Ramos (cell line): ENCODE data around the gene PRR18.

Experiments
- in situ Hi-C: fragments of 300-500 bp; cut with MboI; formaldehyde crosslinking; loops from one replicate; pipeline ENCODE4 v1.14.3; 2022; ENCODE audit warnings: low sequenced_read_pairs; ENCODE audit not compliant: unreplicated experiment

PRR18 gene

DNA sequence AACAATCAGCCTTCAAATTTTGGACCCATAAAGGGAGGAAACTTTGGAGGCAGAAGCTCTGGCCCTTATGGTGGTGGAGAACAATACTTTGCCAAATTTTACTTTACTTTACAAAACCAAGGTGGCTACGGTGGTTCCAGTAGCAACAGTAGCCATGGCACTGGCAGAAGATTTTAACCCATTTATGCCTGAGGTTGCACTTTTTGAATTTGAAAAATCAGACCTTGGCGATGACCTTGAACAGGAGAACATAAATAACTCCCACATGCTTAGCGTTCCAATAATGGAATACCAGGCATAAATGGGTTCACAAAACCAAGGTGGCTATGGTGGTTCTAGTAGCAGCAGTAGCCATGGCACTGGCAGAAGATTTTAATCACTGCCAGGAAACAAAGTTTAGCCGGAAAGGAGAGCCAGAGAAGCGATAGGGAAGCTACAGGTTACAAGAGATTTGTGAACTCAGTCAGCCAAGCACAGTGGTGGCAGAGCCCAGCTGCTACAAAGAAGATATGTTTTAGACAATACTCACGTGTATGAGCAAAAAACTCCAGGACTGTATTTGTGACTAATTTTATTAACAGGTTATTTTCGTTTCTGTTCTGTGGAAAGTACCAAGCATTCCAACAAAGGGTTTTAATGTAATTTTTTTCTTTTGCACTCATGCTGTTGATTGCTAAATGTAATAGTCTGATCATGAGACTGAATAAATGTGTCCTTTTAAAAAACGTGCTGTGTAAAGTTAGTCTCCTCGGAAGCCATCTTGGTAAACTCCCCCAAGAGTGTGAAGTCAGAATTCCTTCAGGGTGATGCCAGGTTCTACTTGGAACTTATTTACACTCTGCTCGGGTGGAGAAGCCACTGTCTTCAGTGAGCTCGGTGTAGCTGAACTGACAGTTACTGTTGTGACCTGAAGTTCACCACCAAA is 27.4 kb upstream of the PRR18 start:
- in situ Hi-C loops: no loop called here

DNA sequence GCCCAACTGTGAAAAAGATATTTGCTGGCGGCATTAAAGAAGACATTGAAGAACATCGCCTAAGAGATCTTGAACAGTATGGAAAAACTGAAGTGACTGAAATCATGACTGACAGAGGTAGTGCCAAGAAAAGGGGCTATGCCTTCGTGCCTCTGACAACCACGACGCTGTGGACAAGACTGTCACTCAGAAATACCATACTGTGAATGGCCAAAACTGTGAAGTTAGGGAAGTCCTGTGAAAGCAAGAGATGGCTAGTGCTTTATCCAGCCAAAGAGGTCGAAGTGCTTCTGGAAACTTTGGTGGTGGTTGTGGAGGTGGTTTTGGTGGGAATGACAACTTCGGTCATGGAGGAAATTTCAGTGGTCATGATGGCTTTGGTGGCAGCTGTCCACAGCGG is 26.7 kb upstream of the PRR18 start:
- in situ Hi-C loops: no loop called here

DNA sequence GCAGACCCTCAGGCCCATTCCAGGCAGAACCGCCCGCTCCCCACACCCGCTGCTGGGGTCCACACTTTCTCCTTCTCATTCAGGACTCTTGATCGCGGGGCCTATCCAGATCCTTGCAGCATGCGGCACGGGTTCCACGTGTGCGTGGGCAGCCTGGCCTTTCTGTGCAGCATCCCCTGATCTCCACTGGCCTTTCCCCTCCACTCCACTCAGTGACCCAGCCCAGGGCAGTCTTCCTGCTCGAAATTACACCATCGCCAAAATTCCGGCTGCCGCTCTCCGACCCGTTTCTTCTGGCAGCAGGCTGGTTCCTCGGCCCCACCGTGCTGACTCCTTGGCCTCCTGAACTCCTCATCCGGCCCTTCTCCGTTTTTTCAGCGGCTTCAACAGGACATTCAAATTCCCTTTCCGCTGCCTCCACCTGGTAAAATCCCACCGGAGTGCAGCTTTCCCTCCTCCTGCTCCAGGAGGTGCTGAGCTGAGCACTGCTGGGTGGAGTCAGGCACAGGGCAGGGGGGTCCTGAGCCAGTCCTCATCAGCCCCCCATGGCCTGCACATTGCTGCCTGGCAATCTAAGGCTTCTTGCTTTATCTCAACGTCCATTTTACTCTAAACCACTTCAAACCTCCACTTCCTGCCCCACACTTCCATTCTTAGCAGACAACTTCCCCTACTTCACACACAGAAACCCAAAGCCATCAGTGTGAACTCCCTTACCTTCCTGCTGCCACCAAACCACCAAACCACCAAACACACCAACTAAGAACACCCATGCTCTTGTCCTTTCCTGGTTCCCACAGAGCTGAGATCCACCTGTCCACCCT is 25.2 kb upstream of the PRR18 start:
- in situ Hi-C loops: no loop called here

DNA sequence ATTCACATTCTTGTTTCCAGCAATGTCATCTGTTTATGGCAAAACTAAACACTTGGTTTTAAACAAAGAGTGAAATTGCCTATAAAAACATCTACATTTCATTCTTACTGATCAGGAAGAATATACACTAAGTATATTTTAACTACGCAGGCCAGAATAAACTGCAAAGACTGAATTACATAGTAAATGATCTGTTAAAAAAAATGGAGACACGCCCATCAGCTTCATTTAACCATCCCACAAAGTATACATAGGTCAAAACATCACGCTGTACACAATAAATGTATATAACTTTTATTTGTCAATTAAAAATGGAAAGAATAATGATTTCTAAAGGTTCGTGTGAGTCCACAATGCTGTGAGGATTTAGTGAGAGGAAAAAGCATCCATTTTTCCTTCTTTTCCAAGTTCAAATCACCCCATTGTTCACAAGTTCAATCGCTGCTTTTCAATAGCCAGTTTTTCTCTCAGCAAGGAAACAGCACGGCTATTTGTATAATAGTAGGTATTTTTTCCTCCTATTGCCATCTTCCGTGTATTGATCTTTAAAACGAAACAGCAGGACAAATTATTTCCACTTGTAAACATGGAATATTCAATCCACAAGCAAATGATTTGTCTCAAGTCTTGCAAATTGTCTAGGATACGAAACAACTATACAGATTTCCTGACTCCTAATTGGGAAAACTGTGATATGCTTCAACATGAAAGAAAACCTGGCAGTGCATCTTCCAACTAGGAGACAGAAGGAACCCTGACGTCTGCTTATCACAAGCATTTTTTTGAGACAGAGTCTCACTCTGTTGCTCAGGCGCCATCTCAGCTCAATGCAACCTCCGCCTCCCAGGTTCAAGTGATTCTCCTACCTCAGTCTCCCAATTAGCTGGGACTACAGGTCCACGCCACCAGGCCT is 23.6 kb upstream of the PRR18 start:
- in situ Hi-C loops: no loop called here

DNA sequence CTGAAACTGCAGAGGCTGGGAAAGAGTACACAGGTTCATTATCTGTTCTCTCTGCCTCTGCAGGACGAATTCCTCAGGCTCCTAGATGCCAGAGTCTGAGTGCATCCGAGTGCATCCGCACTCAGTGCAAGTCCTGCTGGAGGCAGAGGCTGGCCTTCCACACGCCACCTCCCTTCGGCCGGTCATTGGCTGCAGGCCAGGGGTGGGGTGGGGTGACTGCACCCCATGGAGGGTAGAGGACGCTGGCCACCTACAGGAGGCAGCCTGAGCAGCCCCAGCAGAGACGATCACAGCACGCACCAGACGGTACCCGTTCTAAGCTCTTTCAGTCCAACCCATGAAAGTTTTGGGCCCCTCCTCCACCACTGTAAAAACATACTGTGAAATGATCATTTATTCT is 22.4 kb upstream of the PRR18 start:
- in situ Hi-C loops: no loop called here

DNA sequence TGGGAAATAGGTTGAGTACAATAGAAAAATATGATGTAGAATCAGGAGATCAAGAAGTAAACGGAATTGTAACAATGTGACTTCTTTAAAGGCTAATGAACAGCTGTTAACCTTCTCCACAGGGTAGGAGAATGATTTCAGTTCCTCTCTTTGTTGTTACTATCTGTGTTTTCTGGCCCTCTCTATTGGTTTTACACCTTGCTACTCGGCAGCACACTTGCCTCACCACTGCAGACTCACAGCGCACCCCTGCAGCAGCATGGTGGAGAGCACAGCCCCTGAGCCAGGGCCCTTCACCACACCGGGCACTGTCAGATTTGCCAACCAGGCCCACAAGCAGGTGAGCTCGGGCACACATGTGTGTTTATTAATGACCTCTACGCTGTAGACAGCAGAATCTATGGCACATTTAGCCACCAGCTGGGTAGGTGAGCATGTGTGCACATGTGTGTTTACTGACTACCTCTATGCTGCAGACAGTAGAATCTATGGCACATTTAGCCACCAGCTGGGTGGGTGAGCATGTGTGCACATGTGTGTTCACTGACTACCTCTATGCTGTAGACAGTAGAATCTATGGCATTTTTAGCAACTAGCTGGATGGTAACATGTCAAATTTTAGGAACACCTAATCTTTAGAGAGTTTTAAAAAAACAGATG is 17.3 kb upstream of the PRR18 start:
- in situ Hi-C loops: no loop called here

DNA sequence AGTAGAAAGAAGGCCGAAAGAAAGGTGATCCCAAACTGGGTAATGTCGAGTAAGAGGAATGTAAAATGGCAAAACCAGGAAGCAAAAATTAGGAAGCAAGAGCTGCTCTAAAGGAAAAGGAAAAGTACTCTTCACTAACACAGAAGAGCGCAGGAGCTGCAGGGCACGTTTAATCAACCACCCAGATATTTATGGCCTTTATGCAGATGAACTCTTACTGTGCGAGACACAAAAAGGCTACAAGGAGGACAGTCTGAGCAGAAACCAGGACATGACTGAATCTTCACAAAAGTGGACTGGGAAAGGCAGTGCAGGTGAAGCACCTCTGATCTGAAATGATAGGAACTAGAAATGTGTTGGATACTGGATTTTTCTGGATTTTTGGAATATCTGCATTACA is 15.2 kb upstream of the PRR18 start:
- in situ Hi-C loops: no loop called here

DNA sequence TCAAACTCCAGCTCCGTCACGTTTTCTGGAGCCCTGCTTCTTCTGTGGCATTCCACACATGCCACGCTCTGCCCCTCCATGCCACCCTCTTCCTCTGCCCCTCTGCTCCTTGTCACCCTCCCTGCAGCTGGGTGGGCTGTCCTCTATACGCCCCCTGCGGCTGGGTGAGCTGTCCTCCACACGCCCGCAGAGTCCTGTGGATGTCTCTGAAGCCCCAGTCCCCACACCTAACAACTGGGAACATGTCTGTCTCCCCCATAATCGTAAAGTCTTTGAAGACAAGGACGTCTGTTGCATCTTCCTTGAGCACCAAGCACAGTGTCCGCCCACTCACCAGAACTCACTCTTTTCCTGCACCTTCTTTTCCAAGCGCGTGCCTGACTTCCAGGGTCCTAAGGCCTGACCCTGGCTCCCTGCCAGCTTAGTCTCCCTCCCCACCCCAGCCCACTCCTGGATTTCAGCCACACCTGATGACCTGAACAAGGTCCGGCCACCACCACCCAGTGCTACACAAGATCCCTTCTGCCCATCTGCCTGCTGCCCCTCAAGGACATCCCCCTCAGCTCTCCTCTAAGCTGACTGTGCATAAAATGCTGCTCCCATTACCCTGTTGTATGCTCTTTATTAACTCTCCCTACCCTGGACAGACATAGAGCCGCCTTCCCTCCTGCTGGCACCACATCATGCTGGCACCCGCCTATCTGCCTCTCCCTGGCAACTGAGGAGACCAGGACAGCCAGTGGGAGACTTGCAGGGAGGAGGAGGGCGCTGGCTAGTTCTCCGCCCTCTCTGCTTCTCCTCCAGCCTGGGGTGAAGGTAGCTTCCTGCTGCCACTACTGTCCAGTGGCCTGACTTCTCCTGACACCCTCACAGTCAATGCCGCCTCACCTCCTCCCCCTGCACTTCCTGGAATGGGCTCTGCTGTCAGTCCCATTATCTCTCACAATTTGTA is 10.7 kb upstream of the PRR18 start:
- in situ Hi-C loops: loop anchor here (5.0 kb wide), 1 partner anchor 78 kb away; no protein-coding TSS in a partner anchor

DNA sequence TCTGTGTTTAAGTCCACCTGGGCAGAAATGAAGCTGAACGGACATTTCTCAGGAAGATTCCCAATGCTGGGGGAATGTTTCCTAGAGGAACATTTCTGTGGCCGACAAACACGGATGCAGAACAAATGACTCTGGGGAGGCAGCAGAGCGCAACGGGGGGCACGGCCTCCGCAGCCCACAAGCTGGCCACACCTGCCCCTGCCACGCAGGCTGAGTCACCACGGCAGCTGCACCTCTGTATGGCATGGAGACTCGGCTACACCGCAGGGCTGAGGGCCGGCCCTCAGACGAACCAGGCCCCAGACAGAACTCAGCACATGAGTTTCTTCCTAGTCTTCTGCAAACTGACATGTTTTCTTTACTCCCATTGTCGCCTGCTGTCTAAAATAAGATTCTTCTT is 10.0 kb upstream of the PRR18 start:
- in situ Hi-C loops: loop anchor here (5.0 kb wide), 1 partner anchor 79 kb away; no protein-coding TSS in a partner anchor

DNA sequence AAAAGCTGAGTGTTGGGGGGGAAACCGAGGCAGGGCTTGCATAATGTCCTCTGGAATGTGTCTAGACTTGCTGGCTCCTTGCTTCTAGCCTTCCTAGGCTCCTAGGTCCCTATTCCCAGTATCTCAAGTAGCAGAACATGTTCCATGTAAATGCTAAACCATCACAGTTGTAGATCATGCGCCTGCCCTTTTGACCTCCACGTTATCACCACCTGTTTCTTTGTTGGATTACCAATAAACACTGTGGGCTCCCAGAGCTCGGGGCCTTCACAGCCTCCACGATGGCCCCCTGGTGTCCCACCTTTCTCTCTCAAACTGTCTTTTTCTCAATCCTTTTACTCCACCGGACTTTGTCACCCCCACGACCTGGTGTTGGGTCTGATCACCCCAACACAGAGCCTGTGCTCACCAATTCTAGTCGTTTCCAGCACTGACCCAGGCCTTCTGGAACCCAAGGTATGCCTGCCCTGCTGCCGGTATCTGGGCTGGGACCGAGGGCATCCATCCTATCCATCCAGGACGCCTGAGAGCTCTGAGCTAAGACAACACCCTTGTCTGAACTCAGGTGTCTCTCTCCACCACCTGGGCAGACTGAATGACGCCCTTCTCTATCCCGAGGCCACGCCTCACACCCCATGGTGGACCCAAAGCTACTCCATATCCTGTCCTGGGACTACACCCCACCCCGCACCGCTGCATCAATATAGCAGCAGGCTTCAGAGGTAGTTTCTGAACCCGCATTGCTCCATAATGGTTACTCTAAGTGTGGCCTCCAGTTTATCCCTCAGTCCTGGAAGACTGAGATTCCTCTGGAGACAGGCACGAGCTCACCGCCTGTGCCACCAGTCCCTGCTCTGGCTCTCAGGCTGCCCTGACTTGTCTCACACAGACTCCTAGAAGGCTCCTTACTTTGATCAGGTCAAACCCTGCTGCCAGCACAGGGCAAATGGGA is 9.3 kb upstream of the PRR18 start:
- in situ Hi-C loops: loop anchor here (5.0 kb wide), 1 partner anchor 80 kb away; no protein-coding TSS in a partner anchor

DNA sequence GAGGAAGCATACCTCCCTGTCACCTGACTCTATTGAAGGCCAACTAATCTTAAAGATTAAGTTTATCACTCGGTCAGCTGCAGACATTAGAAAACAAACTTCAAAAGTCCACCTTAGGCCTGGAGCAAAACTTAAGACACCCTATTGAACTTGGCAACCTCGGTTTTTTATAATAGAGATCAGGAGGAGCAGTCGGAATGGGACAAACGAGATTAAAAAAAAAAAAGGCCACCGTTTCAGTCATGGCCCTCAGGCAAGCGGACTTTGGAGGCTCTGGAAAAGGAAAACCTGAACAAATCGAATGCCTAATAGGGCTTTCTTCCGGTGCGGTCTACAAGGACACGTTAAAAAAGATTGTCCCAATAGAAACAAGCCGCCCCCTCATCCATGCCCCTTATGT is 7.2 kb upstream of the PRR18 start:
- in situ Hi-C loops: loop anchor here (5.0 kb wide), 1 partner anchor 82 kb away; no protein-coding TSS in a partner anchor

DNA sequence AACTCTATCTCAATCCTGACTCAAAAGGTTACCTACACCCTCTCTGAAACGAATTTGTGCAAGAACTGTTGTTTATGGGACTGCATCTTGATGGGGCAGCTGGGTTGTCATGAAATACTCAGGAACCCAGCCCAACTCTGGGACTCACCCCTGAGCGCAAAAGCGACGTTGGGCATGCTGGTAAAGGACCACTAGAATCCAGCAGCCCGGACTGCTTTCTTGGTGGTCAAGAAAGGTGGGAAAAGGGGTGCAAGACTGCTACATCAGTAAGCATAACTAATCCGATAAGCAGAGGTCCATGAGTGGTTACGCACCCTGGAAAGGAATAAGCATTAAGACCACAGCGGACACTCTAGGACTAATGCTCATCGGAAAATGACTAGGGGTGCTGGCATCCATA is 6.3 kb upstream of the PRR18 start:
- in situ Hi-C loops: no loop called here

DNA sequence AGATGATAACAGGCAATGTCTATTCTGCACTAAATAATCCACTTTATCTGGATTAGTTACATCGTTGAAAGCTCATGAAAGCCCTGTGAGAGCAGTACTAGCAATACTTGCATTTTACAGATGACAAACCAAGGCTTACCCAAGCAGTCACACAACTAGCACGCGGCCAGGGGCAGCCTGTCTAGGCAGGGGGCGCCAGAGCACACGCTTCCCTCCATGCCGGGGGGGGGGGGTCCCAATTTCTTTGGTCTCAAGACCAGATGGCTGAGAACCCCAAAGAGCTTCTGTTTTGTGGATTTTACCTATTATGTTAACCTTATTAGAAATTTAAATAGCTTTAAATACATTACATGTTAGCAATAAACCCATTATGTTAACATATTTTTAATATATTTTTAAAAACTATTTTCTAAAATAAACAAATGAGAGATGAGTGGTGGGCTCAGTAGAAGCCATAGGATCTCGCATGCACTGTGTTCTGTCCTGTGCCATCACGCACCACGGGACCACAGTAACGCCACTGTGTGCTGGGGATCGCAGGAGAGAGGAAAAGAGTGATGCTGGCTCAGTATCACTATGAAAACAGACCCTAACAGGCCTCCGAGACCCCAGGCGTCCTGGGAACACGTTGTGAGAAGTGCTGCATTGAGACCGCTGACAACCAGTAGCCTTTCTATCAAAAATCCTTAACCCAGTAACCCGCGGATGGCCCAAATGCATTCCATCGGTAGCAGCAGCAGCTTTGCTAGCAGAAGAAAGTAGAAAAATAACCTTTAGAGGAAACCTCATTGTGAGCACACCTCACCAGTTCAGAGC is 5.3 kb upstream of the PRR18 start:
- in situ Hi-C loops: no loop called here

DNA sequence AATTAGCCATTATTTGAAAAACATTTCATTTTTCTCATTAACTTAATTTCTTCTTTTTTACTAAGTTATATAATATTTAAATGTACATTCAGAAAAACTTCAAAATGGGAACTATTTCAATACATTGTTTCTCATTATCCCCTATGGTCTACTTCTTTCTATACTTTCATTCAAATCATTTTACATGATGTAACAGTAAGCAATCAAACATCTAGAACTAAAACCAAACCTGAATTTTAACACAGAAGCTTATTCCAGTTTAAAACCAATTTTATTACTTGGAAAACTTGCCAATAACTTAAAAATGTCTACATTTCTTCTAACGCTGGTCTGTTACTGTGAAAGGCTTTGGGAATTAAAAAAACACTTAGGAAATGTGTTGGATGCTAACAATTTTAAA is 4.6 kb upstream of the PRR18 start:
- in situ Hi-C loops: no loop called here

DNA sequence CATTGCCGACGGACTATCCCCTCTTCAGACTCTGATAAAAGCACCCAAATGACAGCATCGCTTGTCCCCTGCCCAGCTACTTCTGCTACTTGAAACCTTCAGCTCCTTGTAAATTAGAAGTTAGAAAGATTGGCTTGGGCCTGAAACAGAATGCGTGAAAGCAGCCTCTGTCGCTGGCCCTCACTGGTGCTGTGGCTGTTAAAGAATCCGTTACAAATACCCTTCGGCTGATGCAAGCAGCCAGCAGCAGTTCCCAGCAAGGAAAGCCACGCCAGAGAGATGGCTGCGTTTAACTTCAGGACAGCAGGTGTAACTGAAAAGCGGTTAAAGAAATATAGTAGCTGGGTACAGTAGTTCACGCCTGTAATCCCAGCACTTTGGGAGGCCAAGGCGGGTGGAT is 2.4 kb upstream of the PRR18 start:
- in situ Hi-C loops: no loop called here

DNA sequence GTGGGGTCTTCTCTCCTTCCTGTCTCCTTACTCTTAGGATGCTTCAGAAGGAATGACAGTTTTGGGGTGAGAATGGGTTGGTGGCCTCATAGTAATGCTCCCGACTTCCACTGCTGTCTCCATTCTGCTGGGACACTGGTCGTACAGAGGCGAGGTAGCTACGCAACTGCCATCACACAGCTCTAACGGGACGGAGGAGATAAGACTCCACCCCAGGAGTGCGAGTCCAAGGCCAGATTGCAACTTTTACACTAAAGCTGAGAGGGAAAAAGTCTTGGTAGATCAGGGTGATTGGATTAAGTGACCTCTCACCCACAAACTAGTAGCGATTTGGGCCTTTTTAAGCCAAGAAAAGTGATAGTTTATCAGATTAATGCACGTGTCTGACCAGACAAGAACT is 1.8 kb upstream of the PRR18 start:
- in situ Hi-C loops: no loop called here
